Activated CD4-positive, alpha-beta memory T cell treated with anti-CD3 and anti-CD28 coated beads, Interleukin-2, amount 10 ng/mL, durations not matched to agents 7 days and 5 days (primary cell): ENCODE measurements around the gene DCDC2C. TPM values are rescaled to one million over a fixed set of nuclear protein-coding genes. Genes with fewer than 3 reads are reported as not detected.

Experiments used
- total RNA-seq, 2 experiments: library from RNA; stranded (reverse); gene quantifications; one replicate each; pipeline ENCODE4 v1.2.3, GENCODE V29; 2021

The DCDC2C gene
- total RNA-seq, 2 experiments from 2014 or later, result not detected

Other genes with a start within 250 kb of the DCDC2C start
- 10 to 100 TPM; 28.5 to 34.1 TPM for gene ADI1, start 184.0 kb upstream of the DCDC2C start, total RNA-seq
- gene RNASEH1, start 145.2 kb upstream of the DCDC2C start, total RNA-seq, result 10 to 100 TPM; 21.3 to 24.6 TPM
- 1,000 to 10,000 TPM; 1,152 to 1,168 TPM for gene RPS7, start 128.3 kb upstream of the DCDC2C start, total RNA-seq
- not detected for gene COLEC11, start 108.5 kb upstream of the DCDC2C start, total RNA-seq
- gene ALLC, start 45.4 kb upstream of the DCDC2C start, total RNA-seq, result not detected